Parathyroid adenoma (tissue), 2 donors: Measurements from ENCODE around the gene TRAPPC2B.

ENCODE experiments used
- H2AFZ ChIP-seq: fragments of 300-600 bp; sonication (generic); one replicate; pipeline ENCODE4 v1.7.0; 2017; ENCODE audit warnings: antibody characterized with exemption, mild to moderate bottlenecking
- H3K27ac ChIP-seq: fragments of 300-600 bp; sonication (generic); one replicate; pipeline ENCODE4 v1.7.0; 2017
- H3K27me3 ChIP-seq: fragments of 300-600 bp; sonication (generic); one replicate; pipeline ENCODE4 v1.7.0; 2017; ENCODE audit warnings: low read length; ENCODE audit not compliant: control insufficient read depth, insufficient read depth
- H3K36me3 ChIP-seq: fragments of 300-600 bp; sonication (generic); one replicate; pipeline ENCODE4 v1.7.0; 2017; ENCODE audit warnings: low read length; ENCODE audit not compliant: control insufficient read depth, insufficient read depth
- H3K4me1 ChIP-seq: fragments of 300-600 bp; sonication (generic); one replicate; pipeline ENCODE4 v1.7.0; 2017; ENCODE audit warnings: control low read depth
- H3K4me2 ChIP-seq: fragments of 300-600 bp; sonication (generic); one replicate; pipeline ENCODE4 v1.7.0; 2017; ENCODE audit warnings: low read length
- H3K4me3 ChIP-seq: fragments of 300-600 bp; sonication (generic); one replicate; pipeline ENCODE4 v1.7.0; 2017; ENCODE audit warnings: low read depth, low read length
- H3K79me2 ChIP-seq: fragments of 300-600 bp; sonication (generic); one replicate; pipeline ENCODE4 v1.7.0; 2017; ENCODE audit warnings: control low read depth
- H3K9ac ChIP-seq: fragments of 300-600 bp; sonication (generic); one replicate; pipeline ENCODE4 v1.7.0; 2017; ENCODE audit warnings: mild to moderate bottlenecking
- H3K9me3 ChIP-seq: fragments of 300-600 bp; sonication (generic); one replicate; pipeline ENCODE4 v1.7.0; 2017; ENCODE audit warnings: low read length; ENCODE audit not compliant: control insufficient read depth
- TF ChIP-seq, protein P1 (sequence below): fragments of 300-600 bp; sonication (generic); IDR thresholded peaks from one replicate; pipeline ENCODE4 v1.7.0; 2017; ENCODE audit warnings: antibody characterized with exemption, mild to moderate bottlenecking
- donor health status: primary hyperparathyroidism.

TRAPPC2B gene

DNA sequence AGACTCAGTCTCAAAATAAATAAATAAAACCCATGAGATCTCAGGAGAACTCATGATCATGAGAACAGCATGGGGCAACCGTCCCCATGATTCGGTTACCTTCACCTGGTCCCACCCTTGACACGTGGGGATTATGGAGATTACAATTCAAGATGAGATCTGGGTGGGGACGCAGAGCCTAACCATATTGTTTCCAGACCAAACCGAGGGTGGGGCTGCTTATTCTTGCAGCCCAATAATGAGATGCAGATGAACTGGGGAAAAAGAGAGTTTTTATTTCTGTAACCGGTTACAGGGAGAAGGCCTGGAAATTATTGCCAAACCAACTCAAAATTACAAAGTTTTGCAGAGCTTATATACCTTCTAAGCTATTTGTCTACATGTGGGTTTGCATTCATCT lies 12.8 kb downstream of the TRAPPC2B start:
- no peak overlapping the region for H3K27ac ChIP-seq
- H3K79me2 ChIP-seq, result peaks cover 10% of the 10 kb centered on the region
- no peaks in the 10 kb centered on the region for H3K9me3 ChIP-seq
- H3K36me3 ChIP-seq, result no peaks in the 10 kb centered on the region
- H3K9ac ChIP-seq, result no peak overlapping the region
- no peak overlapping the region for H3K4me3 ChIP-seq
- H3K4me1 ChIP-seq, result no peaks in the 10 kb centered on the region
- no peaks in the 10 kb centered on the region for H3K27me3 ChIP-seq
- no peak overlapping the region for H2AFZ ChIP-seq
- TF ChIP-seq, protein P1, sequence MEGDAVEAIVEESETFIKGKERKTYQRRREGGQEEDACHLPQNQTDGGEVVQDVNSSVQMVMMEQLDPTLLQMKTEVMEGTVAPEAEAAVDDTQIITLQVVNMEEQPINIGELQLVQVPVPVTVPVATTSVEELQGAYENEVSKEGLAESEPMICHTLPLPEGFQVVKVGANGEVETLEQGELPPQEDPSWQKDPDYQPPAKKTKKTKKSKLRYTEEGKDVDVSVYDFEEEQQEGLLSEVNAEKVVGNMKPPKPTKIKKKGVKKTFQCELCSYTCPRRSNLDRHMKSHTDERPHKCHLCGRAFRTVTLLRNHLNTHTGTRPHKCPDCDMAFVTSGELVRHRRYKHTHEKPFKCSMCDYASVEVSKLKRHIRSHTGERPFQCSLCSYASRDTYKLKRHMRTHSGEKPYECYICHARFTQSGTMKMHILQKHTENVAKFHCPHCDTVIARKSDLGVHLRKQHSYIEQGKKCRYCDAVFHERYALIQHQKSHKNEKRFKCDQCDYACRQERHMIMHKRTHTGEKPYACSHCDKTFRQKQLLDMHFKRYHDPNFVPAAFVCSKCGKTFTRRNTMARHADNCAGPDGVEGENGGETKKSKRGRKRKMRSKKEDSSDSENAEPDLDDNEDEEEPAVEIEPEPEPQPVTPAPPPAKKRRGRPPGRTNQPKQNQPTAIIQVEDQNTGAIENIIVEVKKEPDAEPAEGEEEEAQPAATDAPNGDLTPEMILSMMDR, result no peak
- no peak overlapping the region for H3K4me2 ChIP-seq

DNA sequence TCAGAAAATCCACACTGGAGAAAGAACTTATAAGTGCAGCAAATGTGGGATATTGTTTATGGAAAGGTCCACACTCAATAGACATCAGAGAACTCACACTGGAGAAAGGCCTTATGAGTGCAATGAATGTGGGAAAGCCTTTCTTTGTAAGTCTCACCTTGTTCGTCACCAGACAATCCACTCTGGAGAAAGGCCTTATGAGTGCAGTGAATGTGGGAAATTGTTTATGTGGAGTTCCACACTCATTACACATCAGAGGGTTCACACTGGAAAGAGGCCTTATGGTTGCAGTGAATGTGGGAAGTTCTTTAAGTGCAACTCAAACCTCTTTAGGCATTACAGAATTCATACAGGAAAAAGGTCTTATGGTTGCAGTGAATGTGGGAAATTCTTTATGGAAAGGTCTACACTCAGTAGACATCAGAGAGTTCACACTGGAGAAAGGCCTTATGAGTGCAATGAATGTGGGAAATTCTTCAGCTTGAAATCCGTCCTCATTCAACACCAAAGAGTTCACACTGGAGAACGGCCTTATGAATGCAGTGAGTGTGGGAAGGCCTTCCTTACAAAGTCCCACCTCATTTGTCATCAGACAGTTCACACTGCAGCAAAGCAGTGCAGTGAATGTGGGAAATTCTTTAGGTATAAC lies 14.3 kb downstream of the TRAPPC2B start:
- TF ChIP-seq, protein P1, result no peak
- Histone ChIP-seq H3K27ac (no peak overlapping the region), H3K4me1 (no peaks in the 10 kb centered on the region), H3K4me2 (no peak overlapping the region), H3K36me3 (no peaks in the 10 kb centered on the region), H3K27me3 (no peaks in the 10 kb centered on the region), H3K9ac (no peak overlapping the region), H3K4me3 (no peak overlapping the region), H2AFZ (no peak overlapping the region), H3K79me2 (peaks cover 8% of the 10 kb centered on the region), H3K9me3 (no peaks in the 10 kb centered on the region)

DNA sequence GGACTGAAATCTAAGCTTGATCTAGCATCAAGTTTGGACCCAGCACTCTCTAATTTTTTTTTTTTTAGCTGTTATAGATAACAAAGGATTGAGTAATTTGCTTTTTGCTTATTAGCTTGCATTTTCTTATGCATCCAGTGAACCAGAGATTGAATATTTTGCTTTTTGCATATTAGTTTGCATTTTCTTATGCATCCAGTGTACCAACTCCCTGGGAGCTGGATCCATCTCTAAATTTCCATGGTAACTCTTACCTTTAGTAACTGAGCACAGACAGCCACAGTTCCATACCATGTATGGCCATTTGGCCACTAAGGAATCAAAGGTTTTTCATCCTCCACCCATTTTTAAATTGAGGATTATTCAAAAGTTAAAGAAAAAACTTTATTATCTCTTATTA lies 17.6 kb downstream of the TRAPPC2B start:
- Histone ChIP-seq H3K4me2 (no peak overlapping the region), H3K27ac (no peak overlapping the region), H3K4me3 (no peak overlapping the region), H3K4me1 (no peaks in the 10 kb centered on the region), H2AFZ (no peak overlapping the region), H3K36me3 (no peaks in the 10 kb centered on the region), H3K9ac (no peak overlapping the region), H3K79me2 (no peaks in the 10 kb centered on the region), H3K9me3 (no peaks in the 10 kb centered on the region), H3K27me3 (no peaks in the 10 kb centered on the region)
- TF ChIP-seq, protein P1, result no peak

DNA sequence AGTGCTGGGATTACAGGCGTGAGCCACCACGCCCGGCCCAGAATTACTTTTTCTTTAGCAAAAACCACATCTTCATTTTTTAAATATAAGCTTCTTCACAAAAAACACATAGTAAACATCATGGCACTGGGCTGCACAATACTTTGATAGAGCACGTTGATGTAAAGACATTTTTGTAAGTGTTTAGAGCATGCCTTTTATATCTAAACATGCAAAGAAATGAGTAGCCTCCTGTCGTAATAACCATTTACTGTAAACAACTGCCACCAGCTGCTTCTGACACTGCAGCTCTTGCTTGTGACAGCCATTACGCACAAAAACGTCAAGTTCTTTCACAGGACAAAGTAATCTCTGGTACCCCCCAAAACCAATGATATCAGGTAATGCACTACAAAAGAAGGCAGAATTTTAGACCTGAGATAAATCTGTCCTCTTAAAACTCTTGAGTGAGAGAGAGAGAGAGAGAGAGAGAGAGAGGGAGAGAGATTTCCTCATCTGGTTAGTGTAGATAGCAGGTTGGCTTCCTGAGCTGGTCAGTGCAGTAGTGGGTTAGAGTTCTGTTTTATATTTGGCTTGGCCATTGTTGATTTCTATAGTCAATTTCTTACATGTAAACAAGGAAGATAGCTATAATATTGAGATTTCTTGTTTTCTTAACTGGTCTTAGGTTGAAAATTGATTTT lies 19.6 kb downstream of the TRAPPC2B start:
- H3K4me1 ChIP-seq, result no peaks in the 10 kb centered on the region
- H3K4me2 ChIP-seq, result no peak overlapping the region
- no peak overlapping the region for H3K4me3 ChIP-seq
- no peaks in the 10 kb centered on the region for H3K27me3 ChIP-seq
- TF ChIP-seq, protein P1, result no peak
- no peaks in the 10 kb centered on the region for H3K36me3 ChIP-seq
- no peak overlapping the region for H3K27ac ChIP-seq
- no peaks in the 10 kb centered on the region for H3K79me2 ChIP-seq
- no peak overlapping the region for H2AFZ ChIP-seq
- H3K9me3 ChIP-seq, result no peaks in the 10 kb centered on the region
- no peak overlapping the region for H3K9ac ChIP-seq
